CD14-positive monocyte (primary cell): ENCODE measurements around the gene MDP1. TPM values are rescaled to one million over a fixed set of nuclear protein-coding genes. Genes with fewer than 3 reads are reported as not detected.
A peak's percentile ranks its signal among the peaks of the same experiment; 100 is the strongest.
"Not testable (repeated sequence)": the region's sequence is repeated elsewhere in the genome, so short reads cannot be mapped to it uniquely, and the experiment has no call there.

Experiments
- DNase-seq, 3 donors: peaks; one replicate each; pipeline ENCODE4 v3.0.0-alpha.2; 2011 to 2022
- H2AFZ ChIP-seq: 2 replicates; pipeline ENCODE4 v1.6.0; 2012; ENCODE audit warnings: mild to moderate bottlenecking, low read depth, low read length, inconsistent platforms; ENCODE audit not compliant: insufficient read depth, poor library complexity, severe bottlenecking
- H3K27ac ChIP-seq, 2 donors: 1 replicate in 1 of 2; 2 replicates in 1 of 2; pipeline ENCODE4 v1.5.1; 2012 to 2013; ENCODE audit warnings: low read length in 2 of 2, control low read depth in 1 of 2, inconsistent platforms in 1 of 2, low read depth in 1 of 2, mild to moderate bottlenecking in 1 of 2
- H3K27me3 ChIP-seq, 2 donors: one replicate each; pipeline versions ENCODE4 v1.6.0 to v1.6.1; 2011 to 2013; ENCODE audit warnings: low read length in 2 of 2; ENCODE audit not compliant: control insufficient read depth in 2 of 2, insufficient read depth in 2 of 2
- H3K36me3 ChIP-seq, 2 donors: replicated peaks in 1 of 2; 1 replicate in 1 of 2; 2 replicates in 1 of 2; pipeline versions ENCODE4 v1.5.1 to v1.6.1; 2012 to 2013; ENCODE audit warnings: low read length in 2 of 2, control low read depth in 1 of 2, inconsistent platforms in 1 of 2, mild to moderate bottlenecking in 1 of 2; ENCODE audit not compliant: insufficient read depth in 2 of 2, control insufficient read depth in 1 of 2
- H3K4me1 ChIP-seq, 2 donors: 1 replicate in 1 of 2; 2 replicates in 1 of 2; pipeline versions ENCODE4 v1.5.1 to v1.6.1; 2012 to 2013; ENCODE audit warnings: low read length in 2 of 2, control low read depth in 1 of 2, inconsistent platforms in 1 of 2, mild to moderate bottlenecking in 1 of 2, moderate library complexity in 1 of 2; ENCODE audit not compliant: insufficient read depth in 2 of 2, control insufficient read depth in 1 of 2
- H3K4me2 ChIP-seq: replicated peaks from 2 replicates; pipeline ENCODE3; 2012; ENCODE audit warnings: low read length, moderate library complexity, mild to moderate bottlenecking; ENCODE audit not compliant: poor library complexity, severe bottlenecking; ENCODE audit errors: extremely low read depth
- H3K4me3 ChIP-seq, 3 experiments: fragments of 200-600 bp in 1 of 3; sonication (generic) in 1 of 3; replicated peaks in 1 of 3; 1 replicate in 2 of 3; 2 replicates in 1 of 3; pipeline ENCODE4 v1.5.1; 2011 to 2013; ENCODE audit warnings: low read length in 3 of 3, mild to moderate bottlenecking in 3 of 3, control low read depth in 2 of 3, low read depth in 2 of 3, inconsistent platforms in 1 of 3, moderate library complexity in 1 of 3
- H3K79me2 ChIP-seq: 2 replicates; pipeline ENCODE4 v1.6.0; 2012; ENCODE audit warnings: mild to moderate bottlenecking, control low read depth, inconsistent platforms, low read length, moderate library complexity; ENCODE audit not compliant: insufficient read depth
- H3K9ac ChIP-seq: 2 replicates; pipeline ENCODE4 v1.6.0; 2017; ENCODE audit warnings: low read length, mild to moderate bottlenecking; ENCODE audit not compliant: insufficient read depth, poor library complexity, severe bottlenecking
- H3K9me3 ChIP-seq, 2 donors: replicated peaks in 1 of 2; 1 replicate in 1 of 2; 2 replicates in 1 of 2; pipeline versions ENCODE4 v1.5.1 to v1.6.1; 2012 to 2013; ENCODE audit warnings: low read length in 2 of 2, control low read depth in 1 of 2; ENCODE audit not compliant: control insufficient read depth in 1 of 2, insufficient read depth in 1 of 2
- H4K20me1 ChIP-seq: 2 replicates; pipeline ENCODE4 v1.6.0; 2012; ENCODE audit warnings: mild to moderate bottlenecking, low read length, control low read depth, moderate library complexity; ENCODE audit not compliant: insufficient read depth
- H3K27ac Mint-ChIP-seq, 7 donors: one replicate each; pipeline ENCODE4 v1.8.0; 2020; ENCODE audit warnings: mild to moderate bottlenecking in 7 of 7, mixed read lengths in 7 of 7, moderate library complexity in 6 of 7, inconsistent platforms in 2 of 7
- H3K27me3 Mint-ChIP-seq, 3 donors: one replicate each; pipeline ENCODE4 v1.8.0; 2021 to 2022; ENCODE audit warnings: low read depth in 3 of 3, mild to moderate bottlenecking in 3 of 3, mixed read lengths in 3 of 3, moderate library complexity in 3 of 3, inconsistent platforms in 1 of 3
- H3K36me3 Mint-ChIP-seq, 2 donors: one replicate each; pipeline ENCODE4 v1.8.0; 2020; ENCODE audit warnings: mixed read lengths in 2 of 2, inconsistent platforms in 1 of 2, mild to moderate bottlenecking in 1 of 2
- H3K4me1 Mint-ChIP-seq: one replicate; pipeline ENCODE4 v1.8.0; 2020; ENCODE audit warnings: mild to moderate bottlenecking, mixed read lengths
- H3K4me3 Mint-ChIP-seq, 2 donors: one replicate each; pipeline ENCODE4 v1.8.0; 2020; ENCODE audit warnings: mild to moderate bottlenecking in 2 of 2, mixed read lengths in 2 of 2, moderate library complexity in 1 of 2
- H3K9me3 Mint-ChIP-seq, 7 donors: one replicate each; pipeline ENCODE4 v1.8.0; 2020 to 2022; ENCODE audit warnings: mixed read lengths in 7 of 7, mild to moderate bottlenecking in 6 of 7, moderate library complexity in 6 of 7, inconsistent platforms in 2 of 7
- CTCF ChIP-seq: fragments of 200-600 bp; IDR thresholded peaks from one replicate; pipeline ENCODE4 v1.8.0; 2022; ENCODE audit warnings: antibody characterized with exemption, mild to moderate bottlenecking
- WGBS: methylation state at CpG from one replicate; pipeline ENCODE4 v1.1.5; 2013; ENCODE audit warnings: missing lambda C conversion rate; ENCODE audit not compliant: insufficient coverage; 5-methylcytosine and 5-hydroxymethylcytosine counted together
- intact Hi-C, 2 donors: fragments of 100-400 bp; cut with micrococcal nuclease; formaldehyde crosslinking; loops; one replicate each; pipeline versions ENCODE4 v1.15.0 to v1.15.1; 2023
- polyA plus RNA-seq, 3 donors: library from polyadenylated mRNA; depleted of rRNA in 1 of 3; unstranded in 2 of 3; stranded (reverse) in 1 of 3; fragments of 300-500 nt in 2 of 3; fragments of >200 nt in 1 of 3; fragmentation: Illumina TruSeq in 2 of 3; gene quantifications; 1 replicate in 2 of 3; 2 replicates in 1 of 3; pipeline ENCODE4 v1.2.3, GENCODE V29; 2012 to 2021

The MDP1 gene
- polyA plus RNA-seq, 3 donors = 17.5 to 49.6 (median 37.5) TPM

DNA sequence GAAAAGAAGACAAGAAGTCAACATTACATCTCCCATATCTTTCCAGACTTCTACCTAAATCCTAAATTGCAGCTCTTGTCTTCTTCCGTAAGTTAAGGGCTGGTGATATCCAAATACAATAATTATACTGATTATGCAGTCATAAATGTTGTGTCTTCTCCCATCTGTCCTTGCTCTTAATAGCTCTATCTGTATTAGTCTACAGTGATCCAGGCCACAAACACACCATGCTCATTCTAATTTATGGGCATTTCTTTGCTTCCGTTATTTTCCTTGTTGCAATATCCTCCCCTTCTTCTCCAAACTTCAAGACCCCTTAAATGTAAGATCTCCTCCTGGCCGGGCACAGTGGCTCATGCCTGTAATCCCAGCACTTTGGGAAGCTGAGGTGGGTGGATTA lies 3.7 kb upstream of the MDP1 start:
- WGBS = no CpG with 5 or more reads among the region's 3 CpGs
- Histone ChIP-seq H3K36me3 (peaks cover 5 to 18% of the 10 kb centered on the region in 2 donors), H3K4me1 (peaks cover 15 to 17% of the 10 kb centered on the region in 2 donors), H3K4me3 (no peak overlapping the region), H2AFZ (no peak overlapping the region), H3K79me2 (peaks cover 53% of the 10 kb centered on the region), H3K27me3 (no peaks in the 10 kb centered on the region), H4K20me1 (peaks cover 5% of the 10 kb centered on the region), H3K4me2 (no peak overlapping the region), H3K9me3 (no peaks in the 10 kb centered on the region), H3K9ac (no peak overlapping the region), H3K27ac (no peak overlapping the region)
- Mint-ChIP-seq H3K36me3 (peaks cover 14 to 18% of the 10 kb centered on the region in 2 donors), H3K4me1 (peaks cover 12% of the 10 kb centered on the region), H3K4me3 (no peak overlapping the region), H3K9me3 (no peaks in the 10 kb centered on the region), H3K27ac (no peak overlapping the region), H3K27me3 (peaks cover 0 to 2% (median 1%) of the 10 kb centered on the region in 3 donors)
- DNase-seq = no peak
- no peak for TF ChIP-seq CTCF
- intact Hi-C loops = loop anchor here in 1 of 2 donors (10.0 kb wide), 1 partner anchor 85 kb away; the partner anchor contains the start of gene CIDEB

DNA sequence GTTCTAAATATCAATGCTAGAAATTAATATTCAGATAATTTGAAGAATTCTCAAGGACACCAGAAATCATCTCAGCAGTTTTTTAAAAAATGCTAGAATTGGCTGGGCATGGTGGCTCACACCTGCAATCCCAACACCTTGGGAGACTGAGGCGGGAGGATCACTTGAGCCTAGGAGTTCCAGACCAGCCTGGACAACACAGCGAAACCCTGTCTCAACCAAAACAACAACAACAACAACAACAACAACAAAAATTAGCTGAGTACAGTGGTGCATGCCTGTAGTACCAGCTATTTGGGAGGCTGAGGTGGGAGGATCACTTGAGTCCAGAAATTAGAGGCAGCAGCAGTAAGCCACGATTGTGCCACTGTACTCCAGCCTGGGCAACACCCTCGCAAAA lies 3.2 kb upstream of the MDP1 start:
- H3K9ac ChIP-seq = no peak overlapping the region
- no peak for TF ChIP-seq CTCF
- no peak for DNase-seq
- H4K20me1 ChIP-seq = peaks cover under 1% of the 10 kb centered on the region
- no peak overlapping the region for H3K4me2 ChIP-seq
- Mint-ChIP-seq H3K9me3 (no peaks in the 10 kb centered on the region), H3K4me1 (peaks cover 16% of the 10 kb centered on the region), H3K27me3 (peaks cover 0 to 2% (median 1%) of the 10 kb centered on the region in 3 donors), H3K36me3 (peaks cover 16 to 21% of the 10 kb centered on the region in 2 donors), H3K4me3 (no peak overlapping the region), H3K27ac (peak overlapping the region in 1 of 7 donors; percentile 13)
- intact Hi-C loops = loop anchor here in 1 of 2 donors (10.0 kb wide), 1 partner anchor 86 kb away; the partner anchor contains the start of gene CIDEB
- peaks cover 53% of the 10 kb centered on the region for H3K79me2 ChIP-seq
- H3K9me3 ChIP-seq = no peaks in the 10 kb centered on the region
- no CpG with 5 or more reads among the region's 4 CpGs for WGBS
- H3K4me1 ChIP-seq = peaks cover 19 to 21% of the 10 kb centered on the region in 2 donors
- H3K27ac ChIP-seq = no peak overlapping the region
- H3K4me3 ChIP-seq = no peak overlapping the region
- peaks cover 5 to 14% of the 10 kb centered on the region in 2 donors for H3K36me3 ChIP-seq
- no peak overlapping the region for H2AFZ ChIP-seq
- H3K27me3 ChIP-seq = no peaks in the 10 kb centered on the region

DNA sequence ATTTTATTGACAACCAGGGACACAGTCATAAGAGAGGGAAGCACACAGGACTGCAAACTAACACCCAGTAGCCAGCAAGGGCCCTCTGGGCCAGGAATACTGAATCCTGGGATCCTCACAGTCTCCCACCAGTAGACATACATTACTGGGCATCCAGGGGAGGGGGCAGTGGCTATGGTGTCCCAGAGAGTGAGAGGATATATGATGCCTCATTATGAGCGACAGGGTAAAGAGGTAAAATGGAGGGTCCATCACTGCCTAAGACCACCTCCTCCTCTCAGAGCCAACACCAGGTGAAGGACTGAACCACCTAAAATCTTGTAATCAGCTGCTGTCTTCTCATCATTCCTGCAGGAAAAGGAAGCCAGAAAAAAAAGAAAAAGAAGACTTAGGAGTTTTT lies 1.0 kb upstream of the MDP1 start:
- Mint-ChIP-seq H3K4me1 (peaks cover 26% of the 10 kb centered on the region), H3K27ac (peak overlapping the region; percentile 66 to 99 (median 97)), H3K36me3 (peaks cover 16 to 21% of the 10 kb centered on the region in 2 donors)
- peaks cover 40% of the 10 kb centered on the region for H3K79me2 ChIP-seq
- intact Hi-C loops = loop anchor here (1.0 to 10.0 kb wide), 2 partner anchors 14 to 88 kb away; partner anchors contain the start of gene CIDEB (in 1 of the 2)
- H3K4me1 ChIP-seq = peaks cover 30 to 36% of the 10 kb centered on the region in 2 donors
- not testable (repeated sequence) for H3K27me3 ChIP-seq, H3K4me2 ChIP-seq, H3K4me3 Mint-ChIP-seq, H3K4me3 ChIP-seq, H3K27me3 Mint-ChIP-seq, H3K9me3 Mint-ChIP-seq, H2AFZ ChIP-seq, H3K9me3 ChIP-seq, H4K20me1 ChIP-seq, DNase-seq, H3K9ac ChIP-seq
- H3K36me3 ChIP-seq = peaks cover 5 to 14% of the 10 kb centered on the region in 2 donors
- no CpG with 5 or more reads among the region's 1 CpG for WGBS
- peak overlapping the region in 1 of 2 donors; percentile 98 for H3K27ac ChIP-seq
